GOT3 (cell line): Measurements from ENCODE around the gene CYREN.
"Not testable (repeated sequence)": the region's sequence is repeated elsewhere in the genome, so short reads cannot be mapped to it uniquely, and the experiment has no call there.

Source experiments
- DNase-seq: peaks from one replicate; lab custom pipeline; 2025; ENCODE audit warnings: mixed read lengths; lab: John Stamatoyannopoulos, UW

The CYREN gene

DNA sequence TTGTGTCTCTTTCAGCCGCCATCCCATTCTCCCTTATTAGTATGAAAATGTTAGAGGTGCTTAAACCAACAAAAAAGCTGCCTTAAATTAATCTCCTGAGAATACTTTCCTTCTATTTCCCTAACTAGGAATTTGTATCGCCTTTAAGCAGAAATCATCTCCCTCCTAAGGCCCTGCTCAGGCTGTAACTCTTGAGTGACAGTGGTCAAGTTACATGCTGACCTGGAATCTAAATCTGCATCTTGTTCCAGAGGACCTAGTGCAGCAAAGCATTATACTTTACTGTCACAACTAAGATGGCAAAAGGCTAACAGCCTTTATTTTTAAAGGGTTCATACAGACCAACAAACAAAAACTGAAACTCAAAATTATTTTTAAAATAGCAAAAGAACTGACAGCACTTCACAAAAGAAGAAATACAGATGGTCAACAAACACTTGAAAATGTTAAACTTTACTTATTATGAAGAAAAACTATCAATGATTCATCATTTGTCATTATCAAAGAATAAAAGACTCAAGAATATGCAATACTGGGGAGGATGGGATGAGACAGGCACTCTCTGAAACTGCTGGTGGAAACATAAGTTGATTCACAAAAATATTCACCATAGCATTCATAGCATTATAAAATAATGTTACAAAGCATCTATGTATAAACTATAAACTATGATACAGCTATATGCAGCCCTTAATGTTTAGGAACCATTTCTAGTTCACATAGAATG, 11.0 kb downstream of the CYREN start:
- no peak for DNase-seq

DNA sequence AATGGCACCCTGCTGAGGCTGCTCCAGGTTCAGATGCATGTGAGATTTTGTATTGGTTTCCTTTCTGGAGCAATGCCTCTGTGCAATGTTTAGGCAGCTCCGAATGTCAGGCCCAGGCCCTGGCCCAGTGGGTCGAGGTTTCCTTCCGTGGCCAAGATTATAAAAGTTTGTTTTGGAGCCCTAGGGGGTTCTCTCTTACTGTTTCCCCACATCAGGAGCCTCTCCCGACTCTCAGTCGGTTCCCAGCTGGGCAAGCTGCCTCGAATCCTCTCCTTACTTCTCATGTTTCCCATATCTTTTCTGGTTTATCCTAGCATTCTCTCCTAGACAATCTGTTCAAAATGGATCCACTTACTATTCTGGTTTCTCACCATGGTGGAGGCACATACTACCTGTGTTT, 11.6 kb downstream of the CYREN start:
- DNase-seq, result no peak

DNA sequence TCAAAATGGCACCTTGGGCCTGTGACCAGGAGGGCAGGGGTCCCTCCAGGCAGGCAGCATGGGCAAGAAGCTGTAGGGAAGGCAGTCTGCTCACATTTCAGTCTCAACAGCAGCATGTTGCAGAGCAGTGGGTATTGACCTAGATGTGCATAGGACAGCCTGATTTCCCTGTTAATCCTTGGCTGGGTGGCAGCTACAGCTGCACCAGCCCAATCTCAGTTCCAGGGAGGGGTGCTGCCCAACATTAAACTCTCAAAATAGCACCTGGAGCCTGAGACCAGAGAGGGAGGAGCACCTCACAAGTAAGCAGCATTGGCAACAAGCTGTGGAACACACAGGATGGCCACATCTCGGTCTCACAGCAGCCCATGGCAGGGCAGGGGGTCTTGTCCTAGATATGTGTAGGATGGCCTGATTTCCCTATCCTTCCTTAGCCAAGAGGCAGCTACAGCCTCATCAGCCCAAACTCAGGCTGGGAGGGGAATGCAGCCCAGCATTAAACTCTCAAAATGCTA, 12.3 kb downstream of the CYREN start:
- no peak for DNase-seq

DNA sequence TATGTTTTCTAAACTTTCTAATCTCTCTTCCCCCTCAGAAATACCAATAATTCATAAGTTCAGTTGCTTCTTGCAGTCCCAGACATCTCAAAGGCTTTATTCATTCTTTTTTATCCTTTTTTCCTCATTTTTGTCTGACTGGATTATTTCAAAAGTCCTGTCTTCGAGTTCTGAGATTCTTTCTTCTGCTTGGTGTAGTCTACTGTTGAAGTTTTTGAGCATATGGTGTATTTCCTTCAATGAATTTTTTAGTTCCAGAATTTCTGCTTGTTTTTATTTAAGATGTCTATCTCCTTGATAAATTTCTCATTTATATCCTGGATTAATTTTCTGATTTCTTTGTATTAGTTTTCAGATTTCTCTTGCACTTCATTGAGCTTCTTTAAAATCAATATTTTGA, 14.2 kb downstream of the CYREN start:
- no peak for DNase-seq

DNA sequence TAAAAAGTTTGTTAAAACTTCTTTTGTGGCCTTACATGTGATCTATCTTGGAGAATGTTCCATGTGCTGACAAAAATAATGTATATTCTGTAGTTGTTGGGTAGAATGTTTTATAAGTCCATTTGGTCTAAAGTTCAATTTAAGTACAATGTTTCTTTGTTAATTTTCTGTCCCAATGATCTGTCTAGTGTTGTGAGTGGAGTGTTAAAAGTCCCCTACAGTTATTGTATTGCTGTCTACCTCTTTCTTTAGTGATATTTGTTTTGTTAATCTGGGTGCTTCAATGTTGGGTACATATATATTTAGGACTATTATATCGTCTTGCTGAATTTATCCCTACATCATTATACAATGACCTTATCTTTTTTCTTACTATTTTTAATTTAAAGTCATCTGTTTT, 15.8 kb downstream of the CYREN start:
- no peak for DNase-seq

DNA sequence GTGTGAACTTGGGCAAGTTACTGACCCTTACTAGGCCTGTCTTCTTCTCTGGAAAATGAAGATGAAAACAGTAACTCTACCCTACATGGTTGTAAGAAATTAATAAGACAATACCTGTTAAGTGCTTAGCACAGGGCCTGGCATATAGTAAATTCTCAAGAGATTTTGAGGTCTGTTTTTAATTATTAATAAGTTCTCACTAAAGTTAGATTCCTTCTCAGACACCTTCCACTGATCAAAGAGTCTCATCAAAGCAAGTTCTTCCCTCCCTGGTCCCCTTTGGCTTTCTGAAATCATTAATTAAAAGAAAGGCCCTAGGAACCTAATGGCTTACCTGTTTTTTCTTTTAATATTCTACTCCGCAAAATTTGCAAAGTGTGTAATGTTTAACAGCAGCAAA, 18.1 kb downstream of the CYREN start:
- DNase-seq, result no peak

DNA sequence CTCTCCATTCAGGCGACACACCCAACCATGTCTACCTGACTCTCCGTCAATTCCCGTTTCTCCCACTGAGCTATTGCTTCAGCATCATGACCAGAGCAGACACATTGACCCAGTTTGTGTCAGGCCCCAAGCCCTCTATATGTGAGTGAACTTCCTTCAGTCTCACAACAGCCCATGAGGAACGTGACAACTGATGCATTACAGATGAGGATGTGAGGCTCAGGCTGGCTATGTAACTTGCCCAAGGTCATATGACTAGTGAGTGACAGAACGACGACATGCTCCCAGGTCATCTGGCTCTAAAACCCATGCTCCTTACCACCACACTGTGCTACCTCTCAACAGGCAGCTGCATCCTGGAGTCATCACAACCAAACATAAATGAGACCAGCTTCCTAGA, 19.0 kb downstream of the CYREN start:
- no peak for DNase-seq

DNA sequence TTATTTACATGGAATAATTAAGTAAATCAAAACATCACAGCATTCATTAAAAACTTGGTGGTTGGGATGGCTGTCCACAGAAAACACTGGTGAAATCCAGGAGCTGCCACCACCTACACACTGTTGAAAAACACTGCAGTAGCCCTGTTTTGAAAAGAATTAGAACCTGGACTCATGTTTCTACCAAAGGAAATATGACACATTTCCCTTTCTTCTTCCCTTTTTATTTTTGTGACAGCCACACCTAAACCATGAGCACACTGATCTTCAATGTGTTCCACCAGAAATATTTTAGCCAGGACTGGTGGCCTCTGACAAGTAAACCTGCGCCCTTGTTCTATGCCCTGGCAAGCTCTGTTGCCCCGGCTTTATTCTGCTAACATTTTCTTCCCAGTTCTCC, 19.4 kb downstream of the CYREN start:
- no peak for DNase-seq

DNA sequence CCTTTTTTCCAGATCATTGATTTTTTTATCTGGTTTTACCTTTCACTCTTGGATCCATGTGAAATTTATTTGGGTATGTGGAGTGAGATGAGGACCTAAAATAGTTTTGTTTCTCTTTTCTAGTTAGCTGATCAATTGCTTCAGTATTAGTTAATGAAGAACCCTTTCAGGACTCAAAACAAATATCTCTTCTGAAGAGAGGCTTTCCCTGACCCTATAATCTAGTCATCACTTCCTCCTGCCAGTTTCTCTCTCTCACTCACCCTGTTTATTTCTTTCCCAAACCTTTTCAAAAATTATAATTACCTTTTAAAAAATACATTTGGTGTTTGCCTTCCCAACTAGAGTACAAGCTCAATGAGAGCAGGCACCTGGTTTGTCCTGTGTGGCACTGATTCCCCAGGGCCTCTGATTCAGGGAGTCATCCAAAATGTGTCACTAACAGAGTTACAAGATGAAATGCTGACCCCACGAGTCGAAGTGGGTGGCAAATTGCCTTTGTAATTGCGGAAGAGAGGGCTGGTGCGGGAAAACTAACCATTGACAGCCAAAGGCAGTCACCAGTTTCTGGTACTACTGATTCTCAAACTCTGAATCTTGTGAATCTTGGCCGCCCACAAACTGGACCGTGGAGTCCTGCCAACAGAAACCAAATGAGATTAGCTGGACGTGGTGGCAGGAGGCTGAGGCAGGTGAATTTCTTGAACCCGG, 20.3 kb downstream of the CYREN start:
- DNase-seq, result no peak

DNA sequence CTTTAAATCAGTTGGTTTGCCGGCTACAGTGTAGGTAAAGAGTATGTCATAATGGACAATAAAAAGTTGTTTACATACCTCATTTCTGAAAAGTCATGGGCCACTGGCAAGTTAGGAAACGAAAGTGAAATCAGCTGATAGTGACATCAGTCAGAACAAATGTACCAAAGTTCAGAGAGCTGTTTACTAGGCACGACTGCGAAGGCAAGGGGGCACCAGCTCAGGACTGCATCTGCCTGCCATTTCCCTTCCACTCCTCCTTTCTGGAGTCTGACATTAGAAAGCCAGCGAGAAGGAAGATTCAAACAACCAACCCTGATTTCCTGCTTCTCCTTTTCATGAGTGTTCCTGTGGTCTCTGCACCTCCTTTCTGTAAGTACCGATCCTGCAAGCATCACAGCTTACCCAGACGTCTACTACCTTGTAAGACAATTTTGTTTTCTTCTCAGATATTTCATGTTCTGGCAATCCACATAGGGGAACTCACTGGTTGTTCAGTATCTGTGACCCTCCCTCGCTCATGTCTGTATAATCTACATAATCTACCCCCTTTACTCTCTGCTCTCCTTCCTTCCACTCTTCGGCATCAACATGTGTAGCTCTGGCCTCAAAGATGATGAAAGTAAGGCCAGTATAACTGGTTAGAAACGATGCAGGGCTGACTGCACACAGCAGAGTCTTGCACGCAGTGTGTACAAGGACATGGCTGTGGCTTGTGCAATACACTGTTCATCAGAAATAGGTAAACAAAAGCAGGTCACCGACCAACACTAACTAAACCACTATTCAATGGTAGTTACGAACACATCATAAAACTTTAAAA, 22.4 kb downstream of the CYREN start, which contains the start of gene TMEM140:
TMEM140 (plus strand) TSS at position 174 of the 823 bp plus-strand sequence. CDS start 16,370 bp downstream, outside the sequence.
- DNase-seq, result no peak

DNA sequence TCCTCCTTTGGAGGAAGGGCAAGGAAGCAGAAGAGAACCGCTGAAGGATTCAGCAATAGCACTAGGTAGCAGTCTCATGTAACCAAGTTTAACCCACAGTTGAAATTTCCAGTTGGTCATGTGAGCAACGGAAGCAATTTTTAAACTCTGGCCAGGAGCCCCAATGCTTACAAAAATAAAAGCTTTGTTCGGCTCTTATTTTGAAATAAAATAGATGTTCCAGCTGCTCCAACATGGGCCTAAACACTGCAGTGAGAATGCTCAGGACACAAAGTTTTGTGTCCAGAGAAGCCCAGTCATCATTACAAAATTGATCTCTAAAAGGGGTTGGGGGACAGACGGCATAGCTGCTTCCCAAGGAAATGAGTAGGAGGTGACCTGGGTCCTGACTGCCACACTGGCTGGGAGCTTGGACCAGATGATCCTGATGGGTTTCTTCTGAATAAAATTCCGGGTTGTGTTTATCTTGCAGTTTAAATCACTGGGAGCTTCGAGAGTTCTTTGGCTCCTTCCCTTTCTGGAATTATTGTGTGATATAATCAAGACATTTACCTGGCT, 23.1 kb downstream of the CYREN start:
- DNase-seq, result no peak

DNA sequence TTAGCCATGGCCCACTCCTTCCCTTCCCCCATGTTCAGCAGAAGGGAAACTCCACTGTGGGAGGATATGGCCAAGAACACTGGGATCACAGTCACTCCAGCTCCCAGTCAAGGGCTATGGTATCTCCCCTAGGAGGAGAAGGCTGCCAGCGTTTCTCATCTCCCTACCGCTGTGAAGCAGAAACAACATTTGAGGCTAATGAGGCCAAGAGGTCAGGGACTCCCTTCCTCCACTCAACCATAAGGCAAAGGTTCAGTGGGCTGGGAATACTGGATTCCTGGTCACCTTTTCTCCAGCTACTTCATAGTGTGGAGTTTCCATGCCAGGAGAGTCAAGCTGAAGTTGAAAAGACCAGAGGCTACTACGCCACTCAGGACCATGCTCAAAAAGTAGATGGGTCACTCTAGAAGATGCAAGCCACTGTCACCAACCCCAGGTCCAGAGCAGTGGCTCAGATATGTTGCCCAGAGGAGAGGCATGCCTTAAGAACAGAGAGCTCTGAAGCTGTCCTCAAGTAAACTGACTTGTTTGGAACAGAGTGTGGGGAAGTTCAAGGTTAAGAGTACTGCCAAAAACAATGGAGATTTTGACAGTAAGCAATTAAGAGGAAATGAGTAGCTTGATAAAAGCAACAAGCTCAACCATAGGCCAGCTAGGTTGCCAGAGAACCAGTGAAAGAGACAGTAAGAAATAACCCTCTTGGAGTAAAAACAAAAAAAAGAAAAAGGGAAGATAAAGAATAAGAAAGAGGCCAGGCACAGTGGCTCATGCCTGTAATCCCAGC, 26.4 kb downstream of the CYREN start:
- no peak for DNase-seq

DNA sequence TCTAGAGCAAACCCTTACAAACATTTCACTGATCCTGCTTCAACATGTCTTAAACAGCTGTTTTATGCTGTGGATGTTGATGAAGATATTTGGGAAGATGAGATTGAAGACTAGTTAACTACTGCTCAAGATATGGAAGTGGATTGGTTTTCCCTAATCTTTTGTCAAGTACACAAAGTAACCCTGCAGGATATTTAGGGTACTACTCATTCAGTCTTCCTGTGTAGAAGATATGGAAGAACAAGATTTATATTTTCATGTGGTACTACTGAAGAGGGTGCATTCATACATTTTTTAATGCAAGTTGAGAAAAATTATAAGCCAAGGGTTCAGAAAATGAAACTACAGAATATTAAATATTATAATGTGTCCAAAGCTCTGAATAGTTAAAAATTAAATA, 40.9 kb downstream of the CYREN start:
- DNase-seq, result no peak

DNA sequence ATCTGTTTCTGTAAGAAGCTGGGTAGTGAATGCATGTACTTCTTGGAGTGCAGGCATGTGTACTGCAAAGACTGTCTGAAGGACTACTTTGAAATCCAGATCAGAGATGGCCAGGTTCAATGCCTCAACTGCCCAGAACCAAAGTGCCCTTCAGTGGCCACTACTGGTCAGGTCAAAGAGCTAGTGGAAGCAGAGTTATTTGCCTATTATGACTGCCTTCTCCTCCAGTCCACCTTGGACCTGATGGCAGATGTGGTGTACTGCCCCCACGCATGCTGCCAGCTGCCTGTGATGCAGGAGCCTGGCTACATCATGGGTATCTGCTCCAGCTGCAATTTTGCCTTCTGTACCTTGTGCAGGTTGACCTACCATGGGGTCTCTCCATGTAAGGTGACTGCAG, 41.6 kb downstream of the CYREN start:
- no peak for DNase-seq

DNA sequence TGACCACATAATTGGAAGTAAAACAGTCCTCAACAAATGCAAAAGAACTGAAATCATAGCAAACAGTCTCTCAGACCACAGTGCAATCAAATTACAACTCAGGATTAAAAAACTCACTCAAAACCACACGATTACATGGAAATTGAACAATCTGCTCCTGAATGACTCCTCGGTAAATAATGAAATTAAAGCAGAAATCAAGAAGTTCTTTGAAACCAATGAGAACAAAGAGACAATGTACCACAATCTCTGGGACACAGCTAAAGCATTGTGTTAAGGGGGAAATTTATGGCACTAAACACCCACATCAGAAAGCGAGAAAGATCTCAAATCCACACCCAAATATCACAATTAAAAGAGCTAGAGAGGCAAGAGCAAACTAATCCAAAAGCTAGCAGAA, 45.9 kb downstream of the CYREN start:
- DNase-seq, result not testable (repeated sequence)

DNA sequence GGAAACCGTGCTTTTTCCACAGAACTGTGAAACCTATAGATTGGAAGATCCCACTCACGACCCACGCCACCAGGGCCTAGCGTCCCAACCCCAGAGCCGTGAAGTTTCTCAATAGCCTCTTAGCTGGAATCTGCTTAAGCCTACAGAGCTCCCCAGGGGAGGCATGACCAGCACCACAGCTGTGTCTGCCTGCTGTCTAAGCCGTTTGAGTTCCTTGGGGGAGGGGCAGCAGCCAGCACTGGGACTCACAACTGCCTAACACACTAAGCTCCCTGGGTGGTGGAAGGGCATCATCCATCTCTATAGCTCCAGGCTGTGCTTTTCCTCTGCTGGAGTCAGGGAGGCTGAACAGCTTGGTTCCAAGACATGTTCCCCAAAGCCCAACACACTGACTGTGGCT, 48.6 kb downstream of the CYREN start:
- no peak for DNase-seq

DNA sequence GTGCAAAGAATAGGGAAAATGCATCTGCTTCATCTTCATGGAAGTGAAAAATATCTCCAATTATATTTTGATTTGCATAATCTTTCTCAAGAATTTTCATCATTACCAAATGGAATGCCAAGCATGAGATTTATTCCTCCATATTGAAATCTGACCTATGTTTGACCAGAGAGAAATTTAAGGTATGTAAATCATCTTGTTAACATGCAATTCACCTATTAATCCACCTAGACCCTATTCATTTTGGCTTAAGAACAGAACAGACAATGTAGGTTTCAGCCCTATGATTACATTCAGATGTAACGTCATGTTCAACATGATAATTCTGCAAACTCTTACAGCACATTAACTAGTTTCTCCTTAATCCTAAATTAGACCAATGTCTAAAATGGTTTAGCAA, 53.4 kb downstream of the CYREN start:
- DNase-seq, result no peak
